GM19467 (cell line): ENCODE measurements around the gene ITGB7.

Experiments
- ATAC-seq: cut with Tn5 transposase; IDR thresholded peaks from one replicate; pipeline ENCODE4 v1.9.1; 2021; ENCODE audit warnings: mild to moderate bottlenecking, moderate library complexity; ENCODE audit not compliant: unreplicated experiment

Gene ITGB7

DNA sequence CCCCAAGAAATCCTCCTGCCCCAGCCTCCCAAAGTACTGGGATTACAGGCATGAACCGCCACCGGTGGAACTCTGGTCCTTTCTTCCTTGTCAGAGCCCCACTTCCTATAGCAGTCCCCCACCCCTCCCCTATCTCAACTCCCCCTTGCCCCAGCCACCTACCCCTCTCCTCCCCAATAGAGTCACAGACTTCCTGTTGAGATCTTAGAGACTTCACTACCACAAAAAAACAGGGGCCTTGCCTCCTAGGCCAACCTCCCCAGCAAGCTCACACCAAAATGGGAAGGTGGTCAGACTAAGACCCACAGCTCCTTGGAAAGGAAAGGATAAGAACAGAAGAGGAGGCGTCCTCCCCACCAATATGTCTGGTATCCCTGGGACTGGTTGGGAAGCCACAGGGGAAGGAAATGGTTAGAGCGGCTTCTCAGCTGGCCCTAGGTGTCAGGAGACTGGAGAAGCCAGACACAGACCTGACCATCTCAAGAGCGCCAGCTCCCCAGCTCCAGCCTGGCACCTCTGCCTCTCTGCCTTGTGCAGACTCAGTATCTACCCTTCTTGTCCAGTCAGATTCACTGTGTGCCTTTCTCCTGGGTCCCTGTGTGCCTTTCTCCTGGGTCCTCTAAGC, 8.5 kb downstream of the ITGB7 start:
- no peak for ATAC-seq

- no peak for ATAC-seq
Measured at GRCh38 chr12:53197011-53197640, 9.9 kb downstream of the ITGB7 start.

- no peak for ATAC-seq
Measured at GRCh38 chr12:53196486-53196885, 10.6 kb downstream of the ITGB7 start.

DNA sequence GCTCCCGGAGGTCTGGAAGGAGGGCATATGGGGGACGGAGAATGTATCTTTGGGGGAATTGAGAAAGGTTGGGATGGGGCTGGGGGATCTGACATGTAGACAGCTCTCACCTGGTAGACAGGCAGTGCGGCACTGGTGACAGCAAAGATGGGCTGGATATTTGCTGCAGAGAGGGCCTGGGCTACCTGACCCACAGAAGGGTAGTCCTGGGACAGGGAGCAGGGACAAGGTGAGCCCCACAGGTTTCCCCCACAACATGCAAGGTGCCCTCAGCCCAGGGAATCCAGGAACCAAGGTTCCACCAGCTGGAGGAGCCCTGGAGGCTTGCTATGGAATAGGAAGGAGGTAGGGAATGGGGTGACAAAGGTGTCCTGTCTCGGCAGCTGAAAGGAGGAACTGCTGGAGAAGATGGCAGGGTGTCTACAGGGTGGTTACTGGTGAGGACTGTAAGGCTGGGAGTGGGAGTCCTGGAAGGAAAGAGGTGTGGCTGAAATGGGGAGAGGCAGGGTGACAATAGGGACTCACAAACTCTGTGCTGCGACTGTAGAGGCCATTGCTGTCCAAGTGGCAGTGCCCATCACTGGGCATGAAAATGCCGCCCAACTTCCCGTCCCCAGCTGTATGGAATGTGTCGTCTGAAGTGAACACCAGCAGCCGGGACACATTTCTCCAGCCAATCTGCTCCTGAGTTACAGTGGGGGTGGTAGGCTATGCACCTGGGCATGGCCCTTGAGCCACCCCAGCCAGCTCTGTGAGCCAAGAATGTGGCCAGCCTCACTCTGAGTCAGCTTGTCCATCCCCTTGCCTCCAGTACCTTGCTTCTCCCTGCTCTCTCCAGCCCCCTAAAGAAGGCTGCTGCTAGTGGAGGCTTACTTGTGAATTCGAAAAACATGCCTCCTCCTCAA, 11.3 kb downstream of the ITGB7 start:
- no peak for ATAC-seq

DNA sequence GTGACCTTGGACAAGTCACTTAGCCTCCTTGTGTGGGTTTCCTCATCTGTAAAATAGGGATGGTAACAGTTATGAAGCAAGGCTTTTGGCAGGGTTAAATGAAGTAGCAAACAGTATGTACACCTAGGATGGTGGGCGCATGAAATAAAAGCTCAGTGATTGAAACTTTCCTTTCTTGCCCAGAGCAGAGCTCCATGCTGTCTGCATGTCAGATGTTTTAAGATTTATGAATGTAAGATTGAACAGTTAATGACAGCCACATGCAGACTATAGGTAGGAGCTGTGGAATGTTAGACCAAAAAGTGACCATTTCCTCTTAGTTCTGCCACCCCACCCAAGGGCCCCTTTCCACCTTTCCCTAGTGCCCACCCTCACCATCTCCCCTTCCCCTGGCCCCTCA, 12.1 kb downstream of the ITGB7 start:
- no peak for ATAC-seq

GRCh38 chr12:53193985-53194716, 12.9 kb downstream of the ITGB7 start:
- ATAC-seq, result no peak

DNA sequence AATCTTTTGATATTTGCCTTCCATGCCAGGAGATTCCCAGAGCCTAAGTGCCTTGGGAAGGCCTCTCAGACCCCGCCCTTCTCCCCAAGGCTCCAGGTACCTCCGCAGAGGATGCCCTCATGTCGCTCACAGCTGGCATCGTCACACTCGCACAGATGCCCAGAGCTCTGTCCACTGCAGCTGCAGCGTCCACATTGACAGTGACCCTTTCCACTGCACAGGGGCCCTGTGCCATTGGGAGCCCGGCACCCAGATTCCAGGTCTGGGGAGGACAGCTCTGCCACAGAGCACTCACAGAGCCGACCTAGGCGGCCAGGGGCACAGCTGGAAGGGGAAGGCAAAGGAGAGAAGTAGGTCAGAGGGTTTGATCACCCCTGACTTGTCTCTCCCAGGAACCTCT, 14.0 kb downstream of the ITGB7 start:
- ATAC-seq, result no peak

- no peak for ATAC-seq
Measured at GRCh38 chr12:53192531-53193021, 14.5 kb downstream of the ITGB7 start.

GRCh38 chr12:53191885-53192530, 15.0 kb downstream of the ITGB7 start:
- no peak for ATAC-seq

GRCh38 chr12:53191096-53191884, 15.8 kb downstream of the ITGB7 start:
- no peak for ATAC-seq

GRCh38 chr12:53190108-53190729, 16.8 kb downstream of the ITGB7 start:
- no peak for ATAC-seq

GRCh38 chr12:53187145-53187899, 19.7 kb downstream of the ITGB7 start:
- ATAC-seq, result no peak

GRCh38 chr12:53186745-53187144, 20.3 kb downstream of the ITGB7 start:
- no peak for ATAC-seq

DNA sequence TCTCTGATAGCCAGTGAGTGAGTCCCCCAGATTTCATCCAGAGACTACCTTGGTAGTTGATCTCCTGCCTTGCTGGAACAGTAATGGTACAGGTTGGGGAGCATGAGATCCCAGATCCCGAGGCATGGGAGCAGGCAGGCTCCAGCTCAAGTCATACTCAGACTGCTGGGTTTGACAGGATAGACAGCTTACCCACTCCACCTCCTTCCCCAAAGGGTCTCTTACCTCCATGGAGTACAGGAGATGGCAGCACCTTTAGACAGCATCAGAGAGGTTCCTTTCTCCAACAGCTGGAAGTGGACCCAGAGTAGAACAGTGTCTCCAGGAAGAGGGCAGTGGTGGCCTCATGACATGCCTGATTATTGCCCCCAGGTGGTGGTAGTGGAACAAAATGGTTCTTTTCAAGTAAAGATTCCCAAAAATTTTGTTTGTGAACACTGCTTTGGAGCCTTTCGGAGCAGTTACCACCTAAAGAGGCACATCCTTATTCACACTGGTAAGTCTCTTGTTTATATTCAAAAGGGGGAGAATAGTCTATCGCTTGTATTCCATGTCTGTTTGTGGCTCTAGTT, 21.4 kb downstream of the ITGB7 start:
- ATAC-seq, result no peak

- ATAC-seq, result no peak
Measured at GRCh38 chr12:53184828-53185227, 22.2 kb downstream of the ITGB7 start.

DNA sequence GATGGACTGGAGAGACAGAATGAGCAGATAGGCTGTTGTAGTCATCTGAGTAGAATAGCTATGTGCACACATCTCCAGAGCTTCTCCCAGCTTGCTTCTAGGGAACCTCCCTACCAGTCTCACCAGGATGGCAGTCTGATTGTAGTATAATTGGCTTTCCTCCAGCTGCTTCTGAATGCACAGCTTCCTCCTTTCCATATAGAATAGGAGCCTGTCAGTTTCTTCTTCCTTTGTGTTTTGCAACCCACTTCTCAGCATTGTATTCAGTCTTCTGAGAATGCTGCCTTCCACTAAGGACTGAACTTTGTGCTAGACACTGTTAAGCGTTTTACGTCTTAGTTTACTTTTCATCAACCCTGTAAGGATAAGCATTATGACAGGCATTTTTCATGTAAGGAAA, 24.1 kb downstream of the ITGB7 start:
- ATAC-seq, result no peak

- ATAC-seq, result no peak
Measured at GRCh38 chr12:53181935-53182334, 25.1 kb downstream of the ITGB7 start.

DNA sequence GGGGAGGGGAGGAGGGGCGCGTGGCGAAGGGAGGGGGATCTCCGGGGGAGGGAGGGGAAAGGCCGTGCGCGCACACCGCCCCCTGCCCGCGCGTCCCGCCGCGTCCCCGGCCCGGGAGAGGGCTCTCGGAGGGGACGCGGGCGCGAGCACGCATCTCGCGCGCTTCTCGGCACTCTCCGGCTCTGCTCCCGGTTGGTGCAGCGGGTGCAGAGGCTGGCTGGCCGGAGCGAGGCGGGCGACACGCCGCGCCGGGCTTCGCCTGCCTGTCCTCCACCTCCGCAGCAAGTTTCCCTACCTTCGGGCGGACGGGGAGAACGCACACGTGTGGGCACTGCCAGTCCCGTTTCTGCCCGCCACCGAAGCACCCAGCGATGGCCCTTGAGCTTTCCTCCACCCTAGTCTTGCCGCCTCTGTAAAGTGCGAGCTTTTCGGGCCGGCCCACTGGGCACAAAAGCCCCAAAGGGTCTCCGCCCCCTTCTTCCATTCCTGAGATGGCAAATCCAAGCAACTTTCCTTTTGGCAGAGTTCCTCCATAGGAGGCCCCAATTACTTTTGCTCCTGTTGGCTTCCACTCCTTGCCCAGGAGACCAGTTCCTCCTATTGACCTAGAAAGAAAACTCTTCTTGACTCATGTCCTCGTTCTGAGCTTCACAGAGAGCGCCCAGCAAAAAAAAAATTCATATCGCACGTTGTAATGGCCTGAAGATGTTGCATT, 26.0 kb downstream of the ITGB7 start:
- ATAC-seq, result peak; percentile 47
